Natural killer cell (primary cell): ENCODE results near the gene KHDRBS2. TPM values are rescaled to one million over a fixed set of nuclear protein-coding genes. Genes with fewer than 3 reads are reported as not detected.

Experiments used
- ATAC-seq, 3 donors: fragments of 150-1000 bp in 2 of 3; fragments of 200-7000 bp in 1 of 3; cut with Tn5 transposase; 1 replicate in 1 of 3; 2 replicates in 2 of 3; pipeline ENCODE4 v1.10.0; 2021; ENCODE audit warnings: mild to moderate bottlenecking in 2 of 3, moderate library complexity in 2 of 3
- DNase-seq, 2 donors: peaks; one replicate each; pipeline versions ENCODE4 v3.0.0 to v3.0.0-alpha.2; 2013 to 2021; ENCODE audit warnings: mixed read lengths in 1 of 2
- H3K27ac ChIP-seq: one replicate; pipeline ENCODE4 v1.5.1; 2013; ENCODE audit warnings: mild to moderate bottlenecking, low read length
- H3K27me3 ChIP-seq: one replicate; pipeline ENCODE4 v1.6.1; 2013; ENCODE audit warnings: low read length; ENCODE audit not compliant: control insufficient read depth, insufficient read depth
- H3K36me3 ChIP-seq: one replicate; pipeline ENCODE4 v1.6.1; 2013; ENCODE audit warnings: low read length; ENCODE audit not compliant: control insufficient read depth, insufficient read depth
- H3K4me1 ChIP-seq: one replicate; pipeline ENCODE4 v1.6.1; 2013; ENCODE audit warnings: low read length; ENCODE audit not compliant: control insufficient read depth, insufficient read depth
- H3K4me3 ChIP-seq: one replicate; pipeline ENCODE4 v1.5.1; 2013; ENCODE audit warnings: low read length
- H3K9me3 ChIP-seq: one replicate; pipeline ENCODE4 v1.6.1; 2013; ENCODE audit warnings: low read length; ENCODE audit not compliant: control insufficient read depth, insufficient read depth
- H3K27ac Mint-ChIP-seq, 2 donors: one replicate each; pipeline ENCODE4 v1.8.0; 2022; ENCODE audit warnings: mild to moderate bottlenecking in 2 of 2, mixed read lengths in 2 of 2, moderate library complexity in 1 of 2
- H3K27me3 Mint-ChIP-seq, 2 donors: one replicate each; pipeline ENCODE4 v1.8.0; 2022; ENCODE audit warnings: low read depth in 2 of 2, mixed read lengths in 2 of 2
- H3K36me3 Mint-ChIP-seq: one replicate; pipeline ENCODE4 v1.8.0; 2022; ENCODE audit warnings: mixed read lengths
- H3K4me1 Mint-ChIP-seq, 2 donors: one replicate each; pipeline ENCODE4 v1.8.0; 2022; ENCODE audit warnings: mixed read lengths in 2 of 2
- H3K4me3 Mint-ChIP-seq: one replicate; pipeline ENCODE4 v1.8.0; 2022; ENCODE audit warnings: mild to moderate bottlenecking, moderate library complexity, mixed read lengths
- H3K9me3 Mint-ChIP-seq, 2 donors: one replicate each; pipeline ENCODE4 v1.8.0; 2022; ENCODE audit warnings: mixed read lengths in 2 of 2
- CTCF ChIP-seq: fragments of 200-600 bp; IDR thresholded peaks from one replicate; pipeline ENCODE4 v1.8.0; 2022; ENCODE audit warnings: antibody characterized with exemption
- WGBS: methylation state at CpG from one replicate; pipeline ENCODE4 v1.1.7; 2013; ENCODE audit warnings: missing lambda C conversion rate; ENCODE audit not compliant: insufficient coverage; 5-methylcytosine and 5-hydroxymethylcytosine counted together
- intact Hi-C: fragments of 100-400 bp; cut with micrococcal nuclease; formaldehyde crosslinking; loops from one replicate; pipeline ENCODE4 v1.14.2; 2022
- total RNA-seq, 4 donors: library from RNA; stranded (reverse); fragments of 120-200 nt in 1 of 4; gene quantifications; one replicate each; pipeline versions ENCODE4 v1.2.3 to v1.2.4, GENCODE V29; 2013 to 2022

The KHDRBS2 gene
- total RNA-seq, 3 donors from 2014 or later (not counting 1 experiment from before 2014, with no cell fraction given) = 0.15 to 0.26 TPM; not detected in 1

GRCh38 chr6:62229231-62229630, 56.8 kb downstream of the KHDRBS2 start:
- peaks cover 6% of the 10 kb centered on the region for H3K9me3 ChIP-seq
- H3K27ac ChIP-seq = no peak overlapping the region
- intact Hi-C loops = no loop called here
- H3K36me3 Mint-ChIP-seq = no peaks in the 10 kb centered on the region
- no peak overlapping the region for H3K4me3 Mint-ChIP-seq
- DNase-seq = no peak
- WGBS = 85% methylated on average over 6 of the region's 6 CpGs
- no peaks in the 10 kb centered on the region for H3K4me1 Mint-ChIP-seq
- H3K4me1 ChIP-seq = no peaks in the 10 kb centered on the region
- H3K27me3 ChIP-seq = no peaks in the 10 kb centered on the region
- no peak for ATAC-seq
- TF ChIP-seq CTCF = no peak
- H3K9me3 Mint-ChIP-seq = peaks cover 14 to 18% of the 10 kb centered on the region in 2 donors
- H3K4me3 ChIP-seq = no peak overlapping the region
- H3K27ac Mint-ChIP-seq = no peak overlapping the region
- H3K27me3 Mint-ChIP-seq = no peaks in the 10 kb centered on the region
- no peaks in the 10 kb centered on the region for H3K36me3 ChIP-seq

GRCh38 chr6:62217866-62218265, 68.2 kb downstream of the KHDRBS2 start:
- peaks cover 20 to 24% of the 10 kb centered on the region in 2 donors for H3K9me3 Mint-ChIP-seq
- H3K36me3 Mint-ChIP-seq = peaks cover 6% of the 10 kb centered on the region

GRCh38 chr6:62202078-62202477, 83.9 kb downstream of the KHDRBS2 start:
- Mint-ChIP-seq H3K9me3 (peaks cover 18 to 25% of the 10 kb centered on the region in 2 donors), H3K36me3 (peaks cover 7% of the 10 kb centered on the region), H3K4me3 (no peak overlapping the region), H3K27me3 (no peaks in the 10 kb centered on the region), H3K27ac (no peak overlapping the region), H3K4me1 (no peaks in the 10 kb centered on the region)
- Histone ChIP-seq H3K36me3 (no peaks in the 10 kb centered on the region), H3K4me3 (no peak overlapping the region), H3K27ac (no peak overlapping the region), H3K4me1 (no peaks in the 10 kb centered on the region), H3K9me3 (no peaks in the 10 kb centered on the region), H3K27me3 (no peaks in the 10 kb centered on the region)
- no peak for DNase-seq
- no peak for ATAC-seq
- intact Hi-C loops = no loop called here
- TF ChIP-seq CTCF = no peak
- no CpG with 5 or more reads among the region's 1 CpG for WGBS

More at GRCh38 chr6:62217866-62218265, 68.2 kb downstream of the KHDRBS2 start:
- ATAC-seq (no peak), DNase-seq (no peak)
- Mint-ChIP-seq H3K4me3 (no peak overlapping the region), H3K27ac (no peak overlapping the region), H3K4me1 (no peaks in the 10 kb centered on the region), H3K27me3 (no peaks in the 10 kb centered on the region)
- Histone ChIP-seq H3K4me1 (no peaks in the 10 kb centered on the region), H3K27ac (no peak overlapping the region), H3K4me3 (no peak overlapping the region), H3K36me3 (no peaks in the 10 kb centered on the region), H3K9me3 (peaks cover 8% of the 10 kb centered on the region), H3K27me3 (no peaks in the 10 kb centered on the region)
- WGBS = 90% methylated on average over 4 of the region's 4 CpGs
- intact Hi-C loops = no loop called here
- TF ChIP-seq CTCF = no peak

- H3K4me1 ChIP-seq = no peaks in the 10 kb centered on the region
- TF ChIP-seq CTCF = no peak
- DNase-seq (no peak), ATAC-seq (no peak)
- Mint-ChIP-seq H3K4me3 (no peak overlapping the region), H3K27me3 (no peaks in the 10 kb centered on the region), H3K9me3 (peaks cover 17 to 21% of the 10 kb centered on the region in 2 donors), H3K36me3 (peaks cover 10% of the 10 kb centered on the region), H3K4me1 (no peaks in the 10 kb centered on the region), H3K27ac (no peak overlapping the region)
- no peak overlapping the region for H3K27ac ChIP-seq
- H3K36me3 ChIP-seq = no peaks in the 10 kb centered on the region
- no peak overlapping the region for H3K4me3 ChIP-seq
- H3K9me3 ChIP-seq = peaks cover 8% of the 10 kb centered on the region
- WGBS = no CpG with 5 or more reads among the region's 1 CpG
- intact Hi-C loops = no loop called here
- no peaks in the 10 kb centered on the region for H3K27me3 ChIP-seq
These were observed 93.4 kb downstream of the KHDRBS2 start for GRCh38 chr6:62192593-62192992.
